Stimulated activated CD8-positive, alpha-beta memory T cell treated with anti-CD3 and anti-CD28 coated beads, Interleukin-15, amount 100 ng/mL, for 24 hours (primary cell): ENCODE data around the gene KCTD2.
A peak's percentile ranks its signal among the peaks of the same experiment; 100 is the strongest.
"Not testable (repeated sequence)": the region's sequence is repeated elsewhere in the genome, so short reads cannot be mapped to it uniquely, and the experiment has no call there.

Experiments
- DNase-seq: peaks from one replicate; pipeline ENCODE4 v3.0.0-alpha.2; 2020; ENCODE audit warnings: low read depth

KCTD2 gene

DNA sequence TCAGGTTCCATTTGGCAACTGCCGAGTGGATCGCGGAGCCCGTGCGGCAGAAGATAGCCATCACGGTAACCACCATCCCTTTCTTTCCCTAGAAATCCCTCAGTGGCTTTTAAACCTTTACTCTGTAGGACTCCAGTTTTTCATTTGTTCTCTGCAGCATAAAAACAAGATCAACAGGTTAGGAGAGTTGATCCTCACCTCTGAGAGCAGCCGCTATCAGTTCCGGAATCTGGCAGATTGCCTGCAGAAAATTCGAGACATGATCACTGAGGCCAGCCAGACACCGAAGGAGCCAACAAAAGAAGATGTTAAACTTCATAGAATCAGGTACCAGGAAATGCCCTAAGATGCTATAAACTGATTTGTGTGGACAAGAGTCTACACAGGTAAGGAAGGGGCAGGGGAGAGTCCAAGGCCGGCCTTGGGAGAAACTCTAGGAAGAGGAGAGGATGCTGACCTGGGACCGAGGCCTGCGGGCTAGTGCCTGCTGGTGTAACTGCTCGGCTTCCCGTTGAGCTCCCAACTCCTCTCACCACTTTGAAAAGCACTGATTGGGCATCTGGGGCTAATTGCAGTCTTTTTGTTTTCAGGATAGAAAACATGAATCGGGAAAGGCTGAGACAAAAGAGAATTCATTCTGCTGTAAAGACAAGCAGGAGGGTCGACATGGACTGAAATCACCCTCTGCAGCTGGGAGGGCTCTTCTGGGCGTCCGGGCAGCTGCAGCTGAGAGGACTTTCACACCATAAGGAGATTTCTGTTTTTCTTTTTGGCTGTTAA lies 26.5 kb upstream of the KCTD2 start:
- no peak for DNase-seq

GRCh38 chr17:75024686-75025397 lies 22.2 kb upstream of the KCTD2 start:
- no peak for DNase-seq

DNA sequence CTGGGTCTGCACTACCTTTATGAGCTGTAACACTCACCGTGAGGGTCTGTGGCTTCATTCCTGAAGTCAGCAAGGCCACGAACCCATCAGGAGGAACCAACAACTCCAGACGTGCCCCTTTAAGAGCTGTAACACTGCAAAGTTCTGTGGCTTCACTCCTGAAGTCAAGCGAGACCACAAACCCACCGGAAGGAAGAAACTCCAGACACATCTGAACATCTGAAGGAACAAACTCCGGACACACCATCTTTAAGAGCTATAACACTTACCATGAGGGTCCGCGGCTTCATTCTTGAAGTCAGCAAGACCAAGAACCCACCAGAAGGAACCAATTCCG lies 21.7 kb upstream of the KCTD2 start:
- not testable (repeated sequence) for DNase-seq

GRCh38 chr17:75026650-75027049 lies 20.4 kb upstream of the KCTD2 start:
- not testable (repeated sequence) for DNase-seq

DNA sequence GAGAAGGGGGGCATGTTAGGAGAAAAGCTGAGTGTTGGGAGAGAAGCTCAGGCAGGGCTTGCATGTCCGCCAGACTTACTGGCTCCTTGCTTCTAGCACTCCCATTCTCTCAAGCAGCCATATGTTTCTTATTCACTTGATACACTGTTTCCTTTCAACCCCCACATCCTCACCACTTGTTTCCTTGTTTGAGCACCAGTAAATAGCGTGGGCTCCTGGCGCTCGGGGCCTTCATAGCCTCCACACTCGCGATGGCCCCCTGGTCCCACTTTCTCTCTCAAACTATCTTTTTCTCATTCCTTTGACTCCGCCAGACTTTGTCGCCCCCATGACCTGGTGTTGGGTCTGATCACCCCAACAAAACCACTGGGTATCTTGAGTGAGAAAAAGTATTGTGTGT lies 16.9 kb upstream of the KCTD2 start:
- DNase-seq: no peak

- DNase-seq: no peak
Measured at GRCh38 chr17:75031972-75032719, 14.9 kb upstream of the KCTD2 start.

- DNase-seq: no peak
Measured at GRCh38 chr17:75032720-75033280, 14.2 kb upstream of the KCTD2 start.

DNA sequence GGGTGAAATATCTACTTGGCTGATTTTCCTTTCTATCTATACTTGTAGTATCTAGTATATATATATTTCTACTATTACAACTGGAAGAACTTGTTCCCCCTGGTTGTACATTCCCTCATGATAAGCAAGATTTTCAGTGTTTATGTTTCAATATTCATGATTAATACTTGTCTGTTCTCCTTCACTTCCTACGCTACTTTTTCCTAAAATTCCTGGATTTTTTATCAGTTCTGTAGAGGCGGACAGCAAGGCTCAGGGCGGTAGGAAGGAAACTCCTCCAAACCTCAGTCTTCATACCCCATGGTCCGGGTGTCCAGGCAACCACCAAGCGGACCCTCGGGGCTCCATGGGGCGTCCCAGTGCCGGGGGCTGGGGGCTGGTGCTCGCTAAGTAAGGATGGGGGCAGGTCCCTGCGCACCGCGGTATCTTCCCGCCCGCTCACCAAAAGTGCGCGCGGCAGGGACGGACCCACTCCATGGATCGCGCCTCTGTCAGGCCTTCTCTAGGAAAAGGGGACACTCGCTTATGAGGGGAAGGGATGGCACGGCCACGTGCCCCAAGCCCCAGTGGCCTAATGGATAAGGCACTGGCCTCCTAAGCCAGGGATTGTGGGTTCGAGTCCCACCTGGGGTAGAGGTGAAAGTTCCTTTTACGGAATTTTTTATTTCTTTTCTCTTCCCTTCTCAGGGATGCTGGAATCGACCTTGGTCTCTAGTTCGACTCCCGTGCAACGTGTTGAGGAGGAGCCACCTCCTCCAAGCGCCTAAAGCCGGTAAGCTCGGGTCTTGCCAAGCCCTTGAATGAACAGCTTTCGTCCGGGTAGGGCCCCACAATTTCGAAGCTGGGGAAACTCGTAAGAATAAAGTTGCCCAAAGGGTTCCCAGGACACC lies 13.4 kb upstream of the KCTD2 start:
- DNase-seq: peak; percentile 96

- peak; percentile 92 for DNase-seq
Measured at GRCh38 chr17:75034236-75034908, 12.7 kb upstream of the KCTD2 start.

GRCh38 chr17:75036643-75037268 lies 10.3 kb upstream of the KCTD2 start:
- no peak for DNase-seq

- no peak for DNase-seq
Measured at GRCh38 chr17:75039238-75039637, 7.8 kb upstream of the KCTD2 start.

DNA sequence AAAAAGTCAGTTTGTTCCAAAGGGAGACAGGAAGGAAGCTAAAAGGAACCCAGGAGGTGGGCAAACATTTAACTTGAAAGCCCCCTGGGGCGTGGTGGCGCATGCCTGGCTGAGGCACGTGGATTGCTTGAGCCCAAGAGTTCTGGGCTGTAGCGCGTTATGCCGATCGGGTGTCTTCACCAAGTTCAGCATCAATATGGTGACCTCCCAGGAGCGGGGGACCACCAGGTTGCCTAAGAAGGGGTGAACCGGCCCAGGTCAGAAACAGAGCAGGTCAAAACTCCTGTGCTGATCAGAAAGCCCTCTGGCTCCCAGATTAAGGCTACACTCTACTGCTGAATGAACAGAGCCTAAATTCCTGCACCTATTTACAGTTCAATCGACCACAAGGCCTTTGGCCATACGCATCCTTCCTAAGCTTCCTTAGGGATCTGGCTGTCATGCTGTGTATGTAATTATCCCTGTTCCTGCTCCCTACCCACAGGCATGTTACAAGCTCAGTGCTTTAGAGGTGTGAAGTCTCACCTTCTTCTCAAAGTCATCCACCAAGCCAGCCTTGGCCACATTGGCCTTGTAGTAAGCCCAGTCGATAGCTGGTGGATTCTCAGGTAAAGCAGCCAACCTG lies 5.3 kb upstream of the KCTD2 start:
- no peak for DNase-seq

- not testable (repeated sequence) for DNase-seq
Measured at GRCh38 chr17:75043789-75044188, 3.2 kb upstream of the KCTD2 start.

DNA sequence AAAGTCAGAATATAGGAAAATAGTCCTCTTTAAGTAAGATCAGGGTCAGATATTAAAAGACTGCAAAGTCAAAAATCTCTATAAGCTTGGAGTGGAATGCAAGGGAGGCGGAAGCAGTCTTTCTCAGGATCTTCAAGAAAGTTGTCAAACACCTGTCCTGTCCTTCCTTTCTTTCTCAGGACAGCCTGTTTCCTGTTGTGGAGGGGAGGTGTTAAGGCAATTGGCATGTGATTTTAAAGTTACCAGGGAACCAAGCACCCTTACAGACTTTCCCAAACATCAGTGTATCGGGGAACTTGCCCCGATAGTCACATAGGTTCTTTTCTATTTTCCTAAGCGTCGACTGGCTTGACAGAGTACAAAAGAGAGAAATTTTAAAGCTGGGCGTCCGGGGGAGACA lies 2.3 kb upstream of the KCTD2 start:
- DNase-seq: no peak

DNA sequence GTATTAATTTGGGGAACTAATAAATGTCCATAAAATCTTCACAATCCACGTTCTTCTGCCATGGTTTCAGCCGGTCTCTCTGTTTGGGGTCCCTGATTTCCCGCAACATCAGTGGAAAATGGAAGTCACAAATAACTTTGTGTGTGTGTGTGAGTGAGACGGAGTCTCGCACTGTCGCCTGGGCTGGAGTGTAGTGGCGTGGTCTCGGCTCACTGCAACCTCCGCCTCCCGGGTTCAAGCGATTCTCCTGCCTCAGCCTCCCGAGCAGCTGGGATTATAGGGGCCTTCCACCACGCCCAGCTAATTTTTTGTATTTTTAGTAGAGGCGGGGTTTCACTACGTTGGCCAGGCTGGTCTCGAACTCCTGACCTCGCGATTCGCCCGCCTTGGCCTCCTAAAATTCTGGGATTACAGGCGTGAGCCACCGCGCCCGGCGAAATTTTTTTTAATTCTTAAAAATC lies 1.0 kb upstream of the KCTD2 start:
- not testable (repeated sequence) for DNase-seq

DNA sequence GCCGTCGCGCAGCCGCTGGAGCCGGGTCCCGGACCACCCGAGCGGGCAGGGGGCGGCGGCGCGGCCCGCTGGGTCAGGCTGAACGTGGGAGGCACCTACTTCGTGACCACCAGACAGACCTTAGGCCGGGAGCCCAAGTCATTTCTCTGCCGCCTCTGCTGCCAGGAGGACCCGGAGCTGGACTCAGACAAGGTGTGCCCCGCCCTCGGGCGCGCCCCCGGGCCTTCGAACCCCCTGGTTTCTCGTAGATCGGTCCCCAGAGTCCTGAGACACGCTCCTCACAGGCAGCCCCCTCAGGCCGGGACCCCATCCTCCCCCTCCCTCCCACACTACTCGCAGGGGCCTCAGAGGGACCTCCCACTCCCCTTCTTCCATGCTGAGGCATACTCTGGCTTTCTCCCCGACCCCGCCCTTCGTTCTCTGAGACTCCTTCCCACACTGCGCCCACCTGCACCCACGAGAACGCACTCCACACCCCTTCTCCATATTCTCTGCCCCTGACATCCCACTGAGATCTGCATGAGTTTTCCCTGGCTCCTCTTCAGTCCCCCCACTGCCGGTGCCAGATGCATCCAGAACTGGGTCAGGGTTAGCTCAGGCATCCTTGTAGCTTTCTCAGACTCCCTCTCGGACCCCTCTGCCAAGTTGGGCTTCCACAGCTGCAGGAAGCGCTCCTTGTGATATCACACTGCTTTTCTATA lies 523 bp downstream of the KCTD2 start:
- no peak for DNase-seq

- DNase-seq: no peak
Measured at GRCh38 chr17:75048249-75048878, 1.3 kb downstream of the KCTD2 start.

DNA sequence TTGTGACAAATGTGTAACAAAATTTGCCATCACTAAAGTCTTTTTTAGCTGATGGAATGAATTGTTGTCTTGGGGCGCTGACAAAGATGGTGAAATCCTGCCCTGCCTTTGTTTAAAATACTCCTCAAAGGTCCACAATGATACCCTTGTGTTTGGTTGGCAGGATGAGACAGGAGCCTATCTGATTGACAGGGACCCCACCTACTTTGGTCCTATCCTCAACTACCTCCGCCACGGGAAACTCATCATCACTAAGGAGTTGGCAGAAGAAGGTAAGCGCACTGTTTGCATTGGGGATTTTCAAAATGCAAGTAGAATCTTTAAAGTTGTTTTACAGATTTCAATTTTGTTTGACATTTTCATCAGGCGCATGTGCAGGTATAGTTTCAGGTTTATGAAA lies 2.0 kb downstream of the KCTD2 start:
- DNase-seq: no peak

- DNase-seq: no peak
Measured at GRCh38 chr17:75049706-75050105, 2.7 kb downstream of the KCTD2 start.
